HG02623 (cell line): ENCODE measurements around the gene ZNF687.

ENCODE experiments used
- ATAC-seq: cut with Tn5 transposase; IDR thresholded peaks from one replicate; pipeline ENCODE4 v1.9.1; 2021; ENCODE audit warnings: moderate library complexity; ENCODE audit not compliant: unreplicated experiment

ZNF687 gene, protein sequence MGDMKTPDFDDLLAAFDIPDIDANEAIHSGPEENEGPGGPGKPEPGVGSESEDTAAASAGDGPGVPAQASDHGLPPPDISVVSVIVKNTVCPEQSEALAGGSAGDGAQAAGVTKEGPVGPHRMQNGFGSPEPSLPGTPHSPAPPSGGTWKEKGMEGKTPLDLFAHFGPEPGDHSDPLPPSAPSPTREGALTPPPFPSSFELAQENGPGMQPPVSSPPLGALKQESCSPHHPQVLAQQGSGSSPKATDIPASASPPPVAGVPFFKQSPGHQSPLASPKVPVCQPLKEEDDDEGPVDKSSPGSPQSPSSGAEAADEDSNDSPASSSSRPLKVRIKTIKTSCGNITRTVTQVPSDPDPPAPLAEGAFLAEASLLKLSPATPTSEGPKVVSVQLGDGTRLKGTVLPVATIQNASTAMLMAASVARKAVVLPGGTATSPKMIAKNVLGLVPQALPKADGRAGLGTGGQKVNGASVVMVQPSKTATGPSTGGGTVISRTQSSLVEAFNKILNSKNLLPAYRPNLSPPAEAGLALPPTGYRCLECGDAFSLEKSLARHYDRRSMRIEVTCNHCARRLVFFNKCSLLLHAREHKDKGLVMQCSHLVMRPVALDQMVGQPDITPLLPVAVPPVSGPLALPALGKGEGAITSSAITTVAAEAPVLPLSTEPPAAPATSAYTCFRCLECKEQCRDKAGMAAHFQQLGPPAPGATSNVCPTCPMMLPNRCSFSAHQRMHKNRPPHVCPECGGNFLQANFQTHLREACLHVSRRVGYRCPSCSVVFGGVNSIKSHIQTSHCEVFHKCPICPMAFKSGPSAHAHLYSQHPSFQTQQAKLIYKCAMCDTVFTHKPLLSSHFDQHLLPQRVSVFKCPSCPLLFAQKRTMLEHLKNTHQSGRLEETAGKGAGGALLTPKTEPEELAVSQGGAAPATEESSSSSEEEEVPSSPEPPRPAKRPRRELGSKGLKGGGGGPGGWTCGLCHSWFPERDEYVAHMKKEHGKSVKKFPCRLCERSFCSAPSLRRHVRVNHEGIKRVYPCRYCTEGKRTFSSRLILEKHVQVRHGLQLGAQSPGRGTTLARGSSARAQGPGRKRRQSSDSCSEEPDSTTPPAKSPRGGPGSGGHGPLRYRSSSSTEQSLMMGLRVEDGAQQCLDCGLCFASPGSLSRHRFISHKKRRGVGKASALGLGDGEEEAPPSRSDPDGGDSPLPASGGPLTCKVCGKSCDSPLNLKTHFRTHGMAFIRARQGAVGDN

GRCh38 chr1:151281969-151282882, at the start of gene ZNF687:
TSS of gene ZNF687 (plus strand) at chr1:151282299. CDS start at chr1:151286292, 3,993 bp downstream.
- peak; percentile 89 for ATAC-seq

- ATAC-seq = no peak
Measured at GRCh38 chr1:151235235-151235634, 46.9 kb upstream of the ZNF687 start.

- ATAC-seq = no peak
Measured at GRCh38 chr1:151237678-151238466, 44.2 kb upstream of the ZNF687 start.

DNA sequence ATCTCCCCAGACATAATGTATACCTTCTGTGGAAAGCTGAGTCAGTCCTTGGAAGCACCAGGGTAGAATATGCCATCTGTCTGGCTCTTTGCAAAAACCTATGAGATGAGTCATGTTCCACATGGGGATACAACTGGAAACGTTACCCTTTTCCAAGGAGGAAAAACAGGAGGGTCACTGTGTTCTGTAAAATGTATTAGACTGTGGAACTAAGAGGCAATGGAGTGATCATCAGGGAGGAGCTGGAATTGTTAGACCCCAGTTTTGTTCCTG, 43.7 kb upstream of the ZNF687 start:
- ATAC-seq = no peak

DNA sequence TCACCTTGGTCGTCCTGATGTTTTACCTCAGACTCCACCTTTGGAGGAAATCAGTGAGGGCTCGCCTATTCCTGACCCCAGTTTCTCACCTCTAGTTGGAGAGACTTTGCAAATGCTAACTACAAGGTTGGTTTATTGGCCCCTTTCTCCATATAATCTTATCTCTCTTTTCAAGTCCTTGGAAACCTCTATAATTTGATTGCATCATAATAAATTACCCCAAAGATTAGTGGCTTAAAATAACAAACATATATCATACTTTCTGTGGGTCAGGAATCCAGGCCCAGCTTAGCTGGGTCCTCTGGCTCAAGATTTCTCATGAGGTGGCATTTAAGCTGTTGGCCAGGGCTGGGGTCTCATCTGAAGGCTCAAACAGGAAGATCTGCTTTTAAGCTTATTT, 39.7 kb upstream of the ZNF687 start:
- no peak for ATAC-seq

- no peak for ATAC-seq
Measured at GRCh38 chr1:151243683-151244216, 38.3 kb upstream of the ZNF687 start.

DNA sequence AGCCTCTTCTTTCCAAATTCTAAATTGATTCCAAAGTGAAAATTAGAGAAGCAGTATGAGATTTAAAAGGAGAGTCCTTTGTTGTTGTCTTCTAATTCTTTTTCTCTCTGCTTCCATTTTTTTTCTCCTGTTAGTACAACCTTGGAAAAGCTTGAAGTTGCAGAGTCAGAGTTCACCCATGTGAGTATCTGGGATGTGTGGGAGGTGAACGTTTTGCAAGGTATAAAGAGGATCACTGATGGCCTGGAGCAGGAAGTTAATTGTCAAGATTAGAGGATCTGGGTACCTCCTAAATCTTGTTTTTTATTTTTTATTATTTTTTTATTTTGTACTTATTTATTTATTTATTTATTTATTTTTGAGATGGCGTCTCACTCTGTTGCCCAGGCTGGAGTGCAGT, 35.3 kb upstream of the ZNF687 start:
- no peak for ATAC-seq

DNA sequence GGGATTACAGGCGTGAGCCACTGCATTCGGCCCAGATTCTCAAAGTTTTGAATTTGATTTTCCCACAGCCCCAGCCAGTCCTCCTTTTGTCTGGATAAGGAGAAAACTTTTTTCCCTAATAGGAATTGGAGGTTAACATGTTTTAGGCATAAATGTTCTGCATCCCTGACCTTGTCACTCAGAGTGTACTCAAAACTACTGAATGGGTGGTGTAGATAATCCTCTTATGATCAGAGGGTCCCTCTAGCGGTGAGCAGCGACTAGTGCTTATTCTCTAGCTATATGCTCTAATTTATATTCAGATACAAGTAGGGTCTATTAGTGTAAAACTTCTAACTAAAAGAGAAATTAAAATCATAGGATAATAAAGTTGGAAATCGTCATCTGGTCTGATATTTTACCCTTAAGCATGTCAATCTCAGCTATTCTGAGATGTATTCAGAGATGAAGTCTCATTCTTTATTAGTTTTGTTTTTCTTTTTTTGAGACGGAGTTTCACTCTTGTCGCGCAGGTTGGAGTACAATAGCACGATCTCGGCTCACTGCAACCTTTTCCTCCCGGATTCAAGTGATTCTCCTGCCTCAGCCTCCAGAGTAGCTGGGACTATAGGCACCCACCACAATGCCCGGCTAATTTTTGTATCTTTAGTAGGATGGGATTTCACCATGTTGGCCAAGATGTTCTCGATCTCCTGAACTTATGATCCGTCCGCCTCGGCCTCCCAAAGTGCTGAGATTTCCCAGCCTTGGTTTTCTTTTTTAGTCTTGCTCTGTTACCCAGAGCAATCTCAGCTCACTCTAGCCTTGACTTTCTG, 30.2 kb upstream of the ZNF687 start:
- no peak for ATAC-seq

GRCh38 chr1:151254217-151255213, 27.6 kb upstream of the ZNF687 start, which contains the start of gene PSMD4:
TSS of gene PSMD4 (plus strand) at chr1:151254734. CDS start at chr1:151254783, 49 bp downstream.
- peak; percentile 82 for ATAC-seq

- no peak for ATAC-seq
Measured at GRCh38 chr1:151255381-151255780, 26.7 kb upstream of the ZNF687 start.

GRCh38 chr1:151259351-151259750, 22.7 kb upstream of the ZNF687 start:
- ATAC-seq = no peak

DNA sequence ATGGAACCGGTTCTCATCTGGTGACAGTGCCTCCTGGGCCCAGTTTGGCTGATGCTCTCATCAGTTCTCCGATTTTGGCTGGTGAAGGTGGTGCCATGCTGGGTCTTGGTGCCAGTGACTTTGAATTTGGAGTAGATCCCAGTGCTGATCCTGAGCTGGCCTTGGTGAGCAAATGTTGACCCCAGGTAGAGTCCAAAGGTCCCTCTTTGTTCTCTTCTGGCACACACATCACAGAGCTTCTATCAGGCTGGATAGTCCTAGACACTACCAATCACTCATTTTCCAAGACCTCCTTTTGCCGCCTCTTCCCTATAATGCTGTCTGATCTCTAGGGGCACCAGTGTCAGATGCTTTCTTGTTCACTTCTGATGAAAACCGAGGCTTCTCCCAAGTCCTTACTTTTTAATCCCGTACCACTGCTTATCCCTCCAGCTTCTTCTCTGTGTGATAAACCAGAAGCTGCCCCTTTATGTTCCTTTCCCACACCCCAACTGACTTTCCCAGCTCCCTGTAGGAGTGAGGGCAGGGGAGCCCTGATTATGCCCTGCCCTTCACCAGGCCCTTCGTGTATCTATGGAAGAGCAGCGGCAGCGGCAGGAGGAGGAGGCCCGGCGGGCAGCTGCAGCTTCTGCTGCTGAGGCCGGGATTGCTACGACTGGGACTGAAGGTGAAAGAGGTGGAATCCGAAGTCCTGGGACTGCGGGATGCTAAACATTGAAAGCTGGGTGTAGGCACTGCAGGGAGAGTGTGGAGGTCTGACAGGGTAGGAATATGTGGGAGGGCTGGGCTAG, 16.5 kb upstream of the ZNF687 start:
- no peak for ATAC-seq

DNA sequence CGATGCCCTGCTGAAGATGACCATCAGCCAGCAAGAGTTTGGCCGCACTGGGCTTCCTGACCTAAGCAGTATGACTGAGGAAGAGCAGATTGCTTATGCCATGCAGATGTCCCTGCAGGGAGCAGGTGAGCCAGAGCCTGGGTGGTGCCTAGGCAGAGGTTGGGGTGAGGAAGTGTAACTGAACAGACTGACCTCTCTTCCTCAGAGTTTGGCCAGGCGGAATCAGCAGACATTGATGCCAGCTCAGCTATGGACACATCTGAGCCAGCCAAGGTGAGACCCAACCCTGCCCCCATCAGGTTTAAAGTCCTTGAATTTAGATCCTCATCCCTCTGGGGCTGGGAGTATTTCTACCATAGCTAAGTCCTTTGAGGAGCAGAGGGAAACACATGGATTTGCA, 15.8 kb upstream of the ZNF687 start:
- no peak for ATAC-seq

GRCh38 chr1:151266821-151267220, 15.3 kb upstream of the ZNF687 start:
- no peak for ATAC-seq

- no peak for ATAC-seq
Measured at GRCh38 chr1:151267760-151268159, 14.3 kb upstream of the ZNF687 start.

DNA sequence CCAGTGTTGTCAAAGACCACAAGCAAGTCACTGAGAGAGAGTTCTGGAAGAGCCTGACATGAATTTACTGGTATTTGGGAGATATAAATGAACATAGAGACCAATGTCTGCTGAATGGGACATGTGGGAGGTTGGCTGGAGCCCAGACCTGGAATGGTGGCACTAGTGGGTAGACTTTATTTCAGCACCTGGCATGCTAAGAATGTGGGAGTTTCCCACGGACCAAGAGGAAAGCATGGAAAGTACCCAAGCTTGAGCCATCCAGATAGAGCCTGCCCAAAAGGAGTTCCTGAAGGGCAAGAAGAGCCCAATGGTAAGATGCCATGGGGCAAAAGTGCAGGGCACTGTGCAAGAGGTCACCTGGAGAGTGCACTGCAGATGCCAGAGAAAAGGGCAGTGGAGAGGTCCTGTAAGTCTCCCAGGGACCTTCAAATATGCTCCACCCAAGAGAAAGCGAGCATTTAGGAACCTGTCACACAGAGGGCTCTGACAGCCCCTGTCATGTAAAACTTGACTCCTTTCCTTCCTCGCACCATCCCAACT, 8.1 kb upstream of the ZNF687 start:
- no peak for ATAC-seq
